CD14-positive monocyte (primary cell): ENCODE data around the gene CUL4A. TPM values are rescaled to one million over a fixed set of nuclear protein-coding genes. Genes with fewer than 3 reads are reported as not detected.
A peak's percentile ranks its signal among the peaks of the same experiment; 100 is the strongest.

Experiments used
- DNase-seq, 3 donors: peaks; one replicate each; pipeline ENCODE4 v3.0.0-alpha.2; 2011 to 2022
- H2AFZ ChIP-seq: 2 replicates; pipeline ENCODE4 v1.6.0; 2012; ENCODE audit warnings: mild to moderate bottlenecking, low read depth, low read length, inconsistent platforms; ENCODE audit not compliant: insufficient read depth, poor library complexity, severe bottlenecking
- H3K27ac ChIP-seq, 2 donors: 1 replicate in 1 of 2; 2 replicates in 1 of 2; pipeline ENCODE4 v1.5.1; 2012 to 2013; ENCODE audit warnings: low read length in 2 of 2, control low read depth in 1 of 2, inconsistent platforms in 1 of 2, low read depth in 1 of 2, mild to moderate bottlenecking in 1 of 2
- H3K27me3 ChIP-seq, 2 donors: one replicate each; pipeline versions ENCODE4 v1.6.0 to v1.6.1; 2011 to 2013; ENCODE audit warnings: low read length in 2 of 2; ENCODE audit not compliant: control insufficient read depth in 2 of 2, insufficient read depth in 2 of 2
- H3K36me3 ChIP-seq, 2 donors: replicated peaks in 1 of 2; 1 replicate in 1 of 2; 2 replicates in 1 of 2; pipeline versions ENCODE4 v1.5.1 to v1.6.1; 2012 to 2013; ENCODE audit warnings: low read length in 2 of 2, control low read depth in 1 of 2, inconsistent platforms in 1 of 2, mild to moderate bottlenecking in 1 of 2; ENCODE audit not compliant: insufficient read depth in 2 of 2, control insufficient read depth in 1 of 2
- H3K4me1 ChIP-seq, 2 donors: 1 replicate in 1 of 2; 2 replicates in 1 of 2; pipeline versions ENCODE4 v1.5.1 to v1.6.1; 2012 to 2013; ENCODE audit warnings: low read length in 2 of 2, control low read depth in 1 of 2, inconsistent platforms in 1 of 2, mild to moderate bottlenecking in 1 of 2, moderate library complexity in 1 of 2; ENCODE audit not compliant: insufficient read depth in 2 of 2, control insufficient read depth in 1 of 2
- H3K4me2 ChIP-seq: replicated peaks from 2 replicates; pipeline ENCODE3; 2012; ENCODE audit warnings: low read length, moderate library complexity, mild to moderate bottlenecking; ENCODE audit not compliant: poor library complexity, severe bottlenecking; ENCODE audit errors: extremely low read depth
- H3K4me3 ChIP-seq, 3 experiments: fragments of 200-600 bp in 1 of 3; sonication (generic) in 1 of 3; replicated peaks in 1 of 3; 1 replicate in 2 of 3; 2 replicates in 1 of 3; pipeline ENCODE4 v1.5.1; 2011 to 2013; ENCODE audit warnings: low read length in 3 of 3, mild to moderate bottlenecking in 3 of 3, control low read depth in 2 of 3, low read depth in 2 of 3, inconsistent platforms in 1 of 3, moderate library complexity in 1 of 3
- H3K79me2 ChIP-seq: 2 replicates; pipeline ENCODE4 v1.6.0; 2012; ENCODE audit warnings: mild to moderate bottlenecking, control low read depth, inconsistent platforms, low read length, moderate library complexity; ENCODE audit not compliant: insufficient read depth
- H3K9ac ChIP-seq: 2 replicates; pipeline ENCODE4 v1.6.0; 2017; ENCODE audit warnings: low read length, mild to moderate bottlenecking; ENCODE audit not compliant: insufficient read depth, poor library complexity, severe bottlenecking
- H3K9me3 ChIP-seq, 2 donors: replicated peaks in 1 of 2; 1 replicate in 1 of 2; 2 replicates in 1 of 2; pipeline versions ENCODE4 v1.5.1 to v1.6.1; 2012 to 2013; ENCODE audit warnings: low read length in 2 of 2, control low read depth in 1 of 2; ENCODE audit not compliant: control insufficient read depth in 1 of 2, insufficient read depth in 1 of 2
- H4K20me1 ChIP-seq: 2 replicates; pipeline ENCODE4 v1.6.0; 2012; ENCODE audit warnings: mild to moderate bottlenecking, low read length, control low read depth, moderate library complexity; ENCODE audit not compliant: insufficient read depth
- H3K27ac Mint-ChIP-seq, 7 donors: one replicate each; pipeline ENCODE4 v1.8.0; 2020; ENCODE audit warnings: mild to moderate bottlenecking in 7 of 7, mixed read lengths in 7 of 7, moderate library complexity in 6 of 7, inconsistent platforms in 2 of 7
- H3K27me3 Mint-ChIP-seq, 3 donors: one replicate each; pipeline ENCODE4 v1.8.0; 2021 to 2022; ENCODE audit warnings: low read depth in 3 of 3, mild to moderate bottlenecking in 3 of 3, mixed read lengths in 3 of 3, moderate library complexity in 3 of 3, inconsistent platforms in 1 of 3
- H3K36me3 Mint-ChIP-seq, 2 donors: one replicate each; pipeline ENCODE4 v1.8.0; 2020; ENCODE audit warnings: mixed read lengths in 2 of 2, inconsistent platforms in 1 of 2, mild to moderate bottlenecking in 1 of 2
- H3K4me1 Mint-ChIP-seq: one replicate; pipeline ENCODE4 v1.8.0; 2020; ENCODE audit warnings: mild to moderate bottlenecking, mixed read lengths
- H3K4me3 Mint-ChIP-seq, 2 donors: one replicate each; pipeline ENCODE4 v1.8.0; 2020; ENCODE audit warnings: mild to moderate bottlenecking in 2 of 2, mixed read lengths in 2 of 2, moderate library complexity in 1 of 2
- H3K9me3 Mint-ChIP-seq, 7 donors: one replicate each; pipeline ENCODE4 v1.8.0; 2020 to 2022; ENCODE audit warnings: mixed read lengths in 7 of 7, mild to moderate bottlenecking in 6 of 7, moderate library complexity in 6 of 7, inconsistent platforms in 2 of 7
- CTCF ChIP-seq: fragments of 200-600 bp; IDR thresholded peaks from one replicate; pipeline ENCODE4 v1.8.0; 2022; ENCODE audit warnings: antibody characterized with exemption, mild to moderate bottlenecking
- WGBS: methylation state at CpG from one replicate; pipeline ENCODE4 v1.1.5; 2013; ENCODE audit warnings: missing lambda C conversion rate; ENCODE audit not compliant: insufficient coverage; 5-methylcytosine and 5-hydroxymethylcytosine counted together
- intact Hi-C, 2 donors: fragments of 100-400 bp; cut with micrococcal nuclease; formaldehyde crosslinking; loops; one replicate each; pipeline versions ENCODE4 v1.15.0 to v1.15.1; 2023
- polyA plus RNA-seq, 3 donors: library from polyadenylated mRNA; depleted of rRNA in 1 of 3; unstranded in 2 of 3; stranded (reverse) in 1 of 3; fragments of 300-500 nt in 2 of 3; fragments of >200 nt in 1 of 3; fragmentation: Illumina TruSeq in 2 of 3; gene quantifications; 1 replicate in 2 of 3; 2 replicates in 1 of 3; pipeline ENCODE4 v1.2.3, GENCODE V29; 2012 to 2021
- small RNA-seq: library from RNA; depleted of rRNA; stranded (forward); fragments of <200 nt; gene quantifications from one replicate; pipeline ENCODE3, GENCODE V24; 2012; ENCODE audit warnings: low read depth; ENCODE audit not compliant: insufficient read length

The CUL4A gene
- polyA plus RNA-seq, 3 donors = 32.0 to 53.9 (median 33.7) TPM

GRCh38 chr13:113315992-113316391, 106.6 kb downstream of the CUL4A start:
- DNase-seq = no peak
- Histone ChIP-seq H3K4me3 (no peak overlapping the region), H2AFZ (no peak overlapping the region), H3K4me1 (no peaks in the 10 kb centered on the region), H3K36me3 (peaks cover 72 to 82% of the 10 kb centered on the region in 2 donors), H3K4me2 (no peak overlapping the region), H3K79me2 (peaks cover 24% of the 10 kb centered on the region), H4K20me1 (peaks cover 97% of the 10 kb centered on the region), H3K27me3 (no peaks in the 10 kb centered on the region), H3K27ac (no peak overlapping the region), H3K9ac (no peak overlapping the region), H3K9me3 (no peaks in the 10 kb centered on the region)
- peak overlapping the region in 2 of 7 donors; percentile 20 to 60 for H3K27ac Mint-ChIP-seq
- H3K4me1 Mint-ChIP-seq = peaks cover 4% of the 10 kb centered on the region
- peaks cover 0 to 2% (median 0%) of the 10 kb centered on the region in 3 donors for H3K27me3 Mint-ChIP-seq
- H3K9me3 Mint-ChIP-seq = peaks cover 0 to 13% (median 3%) of the 10 kb centered on the region in 7 donors
- H3K36me3 Mint-ChIP-seq = peaks cover 65 to 96% of the 10 kb centered on the region in 2 donors
- no peak overlapping the region for H3K4me3 Mint-ChIP-seq
- TF ChIP-seq CTCF = no peak
- WGBS = 100% methylated on average over 4 of the region's 5 CpGs
- intact Hi-C loops = no loop called here

Small RNAs within 50 kb of the gene (small RNA-seq; reads per million reads assigned to genes)
- gene AL137002.1 (not detected), gene MIR8075 (not detected)

Other genes starting within 250 kb of the CUL4A start
- not detected for gene MCF2L, start 240.4 kb upstream of the CUL4A start, polyA plus RNA-seq
- gene F7, start 103.8 kb upstream of the CUL4A start, polyA plus RNA-seq = not detected
- gene F10, start 86.8 kb upstream of the CUL4A start, polyA plus RNA-seq = not detected
- not detected for gene PROZ, start 51.0 kb upstream of the CUL4A start, polyA plus RNA-seq
- gene PCID2, start 944 bp upstream of the CUL4A start, polyA plus RNA-seq = 10 to 100 TPM; 31.5 to 39.8 (median 34.2) TPM
- gene LAMP1, start 87.6 kb downstream of the CUL4A start, polyA plus RNA-seq = 100 to 1,000 TPM in 1 of 3 donors, 10 to 100 TPM in 2; 22.0 to 122 (median 24.5) TPM
- not detected for gene GRTP1, start 154.5 kb downstream of the CUL4A start, polyA plus RNA-seq
- under 1 TPM; 0.15 to 0.52 (median 0.27) TPM for gene ADPRHL1, start 243.9 kb downstream of the CUL4A start, polyA plus RNA-seq